ENCODE measurements around the gene GTF2H2C_2.
"Not testable (repeated sequence)": the region's sequence is repeated elsewhere in the genome, so short reads cannot be mapped to it uniquely, and the experiment has no call there.

Gene GTF2H2C_2

DNA sequence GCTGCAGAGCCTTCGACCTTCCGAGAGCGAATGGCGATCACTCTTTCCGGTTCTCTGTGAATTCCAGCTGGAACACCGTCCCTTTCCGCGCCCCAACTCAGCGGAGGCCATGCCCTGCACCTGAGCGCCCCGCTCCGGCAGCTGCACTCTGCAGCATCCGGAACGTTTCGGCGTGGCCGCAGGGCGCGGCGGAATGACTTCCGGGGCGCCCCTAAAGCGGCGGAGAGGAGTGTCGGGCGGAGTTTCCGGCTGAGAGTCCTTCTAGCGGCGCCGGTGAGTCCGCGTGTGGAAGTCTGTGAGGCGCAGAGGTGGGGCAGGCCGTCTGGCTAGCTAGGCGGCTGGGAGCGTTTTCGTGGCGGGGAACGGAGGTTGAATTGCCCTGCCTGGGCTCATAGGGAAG, at the start of gene GTF2H2C_2:
Gene GTF2H2C_2, plus strand, starts transcription at position 252 of the 400 bp plus-strand sequence.
- DNase-seq, result not testable (repeated sequence)

DNA sequence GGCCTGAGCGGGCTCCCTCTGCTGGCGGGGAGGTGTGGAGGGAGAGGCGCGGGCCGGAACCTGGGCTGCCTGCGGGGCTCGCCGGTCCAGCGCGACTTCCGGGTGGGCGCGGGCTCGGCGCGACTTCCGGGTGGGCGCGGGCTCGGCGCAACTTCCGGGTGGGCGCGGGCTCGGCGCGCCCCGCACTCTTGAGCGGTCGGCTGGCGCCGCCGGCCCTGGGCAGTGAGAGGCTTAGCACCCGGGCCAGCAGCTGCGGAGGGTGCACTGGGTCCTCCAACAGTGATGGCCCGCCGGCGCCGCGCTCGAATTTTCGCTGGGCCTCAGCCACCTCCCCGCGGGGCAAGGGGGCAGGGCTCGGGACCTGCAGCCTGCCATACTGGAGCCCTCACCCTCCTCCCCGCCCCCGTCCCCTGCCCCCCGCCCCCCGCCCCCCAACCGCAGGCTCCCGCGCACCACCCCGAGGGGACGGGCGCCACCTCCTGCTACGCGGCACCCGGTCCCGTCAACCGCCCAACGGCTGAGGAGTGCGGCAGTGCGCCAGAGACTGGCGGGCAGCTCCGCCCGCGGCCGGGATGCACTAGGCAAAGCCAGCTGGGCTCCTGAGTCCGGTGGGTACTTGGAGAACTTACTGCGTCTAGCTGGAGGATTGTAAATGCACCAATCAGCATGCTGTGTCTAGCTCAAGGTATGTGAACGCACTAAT, 14.0 kb upstream of the GTF2H2C_2 start:
- DNase-seq, result not testable (repeated sequence)

- not testable (repeated sequence) for DNase-seq
Measured at GRCh38 chr5:70421322-70421721, 6.2 kb downstream of the GTF2H2C_2 start.

DNA sequence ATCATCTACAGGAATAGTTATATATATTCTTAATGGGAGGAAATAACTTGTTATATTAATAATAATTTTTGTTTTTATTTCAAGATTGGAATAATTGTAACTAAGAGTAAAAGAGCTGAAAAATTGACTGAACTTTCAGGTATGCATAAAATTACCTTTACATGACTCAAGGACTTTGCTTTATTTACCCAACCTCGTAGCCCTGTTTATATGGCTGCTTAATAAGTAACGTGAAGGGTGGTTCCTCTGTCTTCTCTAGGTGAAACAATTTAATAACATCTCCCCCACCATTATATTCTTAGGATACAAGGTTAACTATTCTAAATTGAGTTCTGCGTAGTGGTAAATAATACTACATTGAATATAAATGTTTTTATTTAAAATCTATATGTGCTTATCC, 8.0 kb downstream of the GTF2H2C_2 start:
- DNase-seq, result not testable (repeated sequence)

DNA sequence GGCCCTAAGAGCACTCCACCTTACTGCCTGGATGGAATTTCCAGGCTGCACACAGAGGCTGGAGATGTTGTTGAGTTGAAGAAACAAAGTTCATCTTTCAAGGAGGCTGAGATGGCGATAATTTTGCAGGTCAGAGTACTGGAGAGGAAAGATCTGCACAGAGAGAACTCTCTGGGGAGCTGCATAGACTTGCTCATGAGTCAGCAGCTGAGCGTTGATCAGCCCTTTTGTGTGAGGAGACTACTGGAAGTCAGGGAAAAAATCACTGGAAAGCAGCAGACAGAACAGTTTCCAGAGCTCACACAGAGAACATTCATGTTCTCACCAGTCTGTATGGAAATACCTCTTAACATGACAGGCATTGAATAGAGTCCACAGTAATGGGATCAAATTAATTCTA, 23.4 kb downstream of the GTF2H2C_2 start:
- not testable (repeated sequence) for DNase-seq

- DNase-seq, result not testable (repeated sequence)
Measured at GRCh38 chr5:70449565-70449964, 34.4 kb downstream of the GTF2H2C_2 start.

GRCh38 chr5:70451249-70451984, 36.2 kb downstream of the GTF2H2C_2 start:
- DNase-seq, result not testable (repeated sequence)

GRCh38 chr5:70457093-70457492, 41.9 kb downstream of the GTF2H2C_2 start:
- DNase-seq, result not testable (repeated sequence)

DNA sequence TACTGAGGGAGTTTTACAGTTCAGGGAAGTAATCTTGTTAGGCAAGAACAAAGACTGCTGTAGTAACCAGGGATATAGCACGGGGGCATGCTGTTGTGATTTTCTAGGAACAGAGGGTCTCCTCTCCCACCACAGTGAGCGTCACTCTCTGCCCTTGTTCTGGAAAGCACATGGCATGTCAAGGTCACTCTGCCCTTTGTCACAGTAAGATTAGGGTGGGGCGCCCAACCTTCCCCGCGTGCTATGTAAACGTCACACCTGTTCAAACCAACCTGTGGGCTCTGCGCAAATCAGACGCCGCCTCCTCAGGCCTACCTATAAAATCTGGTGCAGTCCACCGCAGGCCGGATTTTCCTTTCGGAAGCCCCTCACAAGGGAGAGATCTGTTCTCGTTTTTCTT, 44.0 kb downstream of the GTF2H2C_2 start:
- DNase-seq, result not testable (repeated sequence)

- not testable (repeated sequence) for DNase-seq
Measured at GRCh38 chr5:70461984-70462383, 46.8 kb downstream of the GTF2H2C_2 start.

DNA sequence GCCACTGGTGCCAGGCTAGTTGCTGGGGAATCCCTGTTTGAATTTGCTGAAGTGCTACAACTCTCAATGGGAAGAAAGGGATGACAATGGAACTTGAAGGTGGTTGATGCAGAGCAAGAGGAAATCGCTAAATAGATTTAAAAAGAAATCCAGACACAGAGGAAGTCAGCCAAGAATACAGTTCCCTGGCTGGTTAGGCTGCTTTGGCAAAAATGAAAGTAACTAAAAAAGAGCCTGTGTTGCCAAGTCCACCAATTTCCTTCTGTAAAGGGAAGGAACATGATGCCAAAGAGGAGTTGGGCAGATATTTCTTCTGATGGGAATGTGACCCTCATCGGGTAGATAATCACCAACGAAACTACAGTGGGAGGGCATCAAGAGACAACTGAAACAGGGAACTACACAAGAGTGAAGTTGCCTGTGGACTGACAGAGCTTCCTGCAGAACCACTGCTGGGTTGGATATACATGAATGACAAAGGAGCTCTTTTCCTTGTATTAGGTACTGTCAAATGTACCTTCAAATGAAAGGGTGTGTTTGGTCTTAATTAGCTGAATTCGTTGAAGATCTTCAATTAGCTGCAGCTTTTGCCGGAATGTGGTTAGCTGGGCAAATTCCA, 49.0 kb downstream of the GTF2H2C_2 start:
- not testable (repeated sequence) for DNase-seq

DNA sequence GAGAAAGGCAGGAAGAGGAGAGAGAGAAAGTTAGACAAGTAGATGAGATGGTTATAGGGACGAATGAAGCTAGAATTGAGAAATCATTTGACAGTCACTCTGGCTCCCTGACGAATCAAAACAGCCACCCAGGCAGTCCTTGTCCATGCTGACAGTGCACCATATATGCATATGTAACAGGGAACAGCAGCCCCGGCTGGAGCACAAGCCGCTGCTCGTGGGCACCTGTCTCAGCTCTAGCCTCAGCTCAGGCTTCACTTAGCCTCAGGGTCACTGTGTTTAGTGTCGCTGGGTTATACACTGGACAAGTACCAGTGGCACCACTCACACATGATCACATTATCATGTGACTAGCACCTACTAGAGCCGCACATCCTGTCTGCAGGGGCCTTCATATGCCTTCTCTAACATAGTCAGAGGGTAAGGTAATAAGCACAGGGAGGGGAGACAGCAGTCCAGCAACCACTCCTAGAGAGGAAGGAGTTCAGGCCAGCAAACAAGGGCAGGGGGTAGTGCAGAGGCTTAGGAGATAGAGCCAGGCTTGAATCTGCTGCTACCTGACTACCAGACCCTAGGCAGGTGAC, 54.9 kb downstream of the GTF2H2C_2 start:
- not testable (repeated sequence) for DNase-seq

All from hematopoietic multipotent progenitor cell treated with erythropoietin and hydrocortisone succinate and interleukin-3 and kit ligand, for 4 days (in vitro differentiated cells).